GM12878 (cell line): ENCODE measurements around the gene EFNA1. TPM values are rescaled to one million over a fixed set of nuclear protein-coding genes. Genes with fewer than 3 reads are reported as not detected.
A peak's percentile ranks its signal among the peaks of the same experiment; 100 is the strongest.

Experiments used
- ATAC-seq: fragments of 200-7000 bp; cut with Tn5 transposase; 3 replicates; pipeline ENCODE4 v1.9.1; 2020; ENCODE audit warnings: mild to moderate bottlenecking, moderate library complexity
- BruUV-seq: library from RNA; stranded (reverse); fragments of 400-500 nt; replicated peaks from 2 replicates; lab custom pipeline; 2021; lab: Mats Ljungman, UMichigan
- CTCF ChIA-PET: fragments of 300-600 bp; sonication (Branson Sonifier 250); formaldehyde crosslinking; extraction: SDS; loops from one replicate; lab custom pipeline; 2021; ENCODE audit warnings: inconsistent platforms; lab: Yijun Ruan, JAX
- POLR2A ChIA-PET: fragments of 350-600 bp; formaldehyde crosslinking; extraction: SDS; loops from one replicate; lab custom pipeline; 2021; ENCODE audit warnings: inconsistent platforms; lab: Charles Lee
- RAD21 ChIA-PET: fragments of 300-600 bp; sonication (Branson Sonifier 250); formaldehyde crosslinking; loops from one replicate; lab custom pipeline; 2023; ENCODE audit warnings: antibody characterized with exemption; ENCODE audit not compliant: unreplicated experiment; lab: Charles Lee
- SMC1A ChIA-PET: fragments of 300-600 bp; sonication (Branson Sonifier 250); formaldehyde crosslinking; loops from one replicate; lab custom pipeline; 2023; ENCODE audit not compliant: unreplicated experiment, uncharacterized antibody; lab: Charles Lee
- DNase-seq: peaks from one replicate; pipeline ENCODE4 v3.0.0-alpha.2; 2011; ENCODE audit warnings: low read depth, low spot score
- FAIRE-seq: peaks from 3 replicates; lab custom pipeline; 2011; peaks lifted over from hg19 to GRCh38; lab: Jason Lieb, UNC
- H2AFZ ChIP-seq: 2 replicates; pipeline ENCODE4 v1.6.0; 2011; ENCODE audit warnings: low read depth, low read length, control low read depth; ENCODE audit not compliant: control insufficient read depth
- H3K27ac ChIP-seq: 2 replicates; pipeline ENCODE4 v1.5.1; 2011; ENCODE audit warnings: control low read depth; ENCODE audit not compliant: control insufficient read depth, insufficient read depth
- H3K27me3 ChIP-seq, 2 experiments: replicated peaks in 1 of 2; 2 replicates each; pipeline versions ENCODE4 v1.6.0 to v1.6.1; 2011; ENCODE audit warnings: low read length in 1 of 2; ENCODE audit not compliant: control insufficient read depth in 2 of 2, insufficient read depth in 2 of 2
- H3K36me3 ChIP-seq, 2 experiments: 2 replicates each; pipeline ENCODE4 v1.5.1; 2011; ENCODE audit warnings: low read length in 1 of 2; ENCODE audit not compliant: control insufficient read depth in 2 of 2, insufficient read depth in 2 of 2
- H3K4me1 ChIP-seq: 2 replicates; pipeline ENCODE4 v1.6.1; 2011; ENCODE audit warnings: mild to moderate bottlenecking, low read length, moderate library complexity, mixed read lengths; ENCODE audit not compliant: control insufficient read depth, insufficient read depth
- H3K4me2 ChIP-seq: 2 replicates; pipeline ENCODE4 v1.6.0; 2011; ENCODE audit warnings: control low read depth; ENCODE audit not compliant: control insufficient read depth, insufficient read depth
- H3K4me3 ChIP-seq: fragments of 200-600 bp; sonication (generic); 2 replicates; pipeline ENCODE4 v1.5.1; 2016
- H3K79me2 ChIP-seq: 2 replicates; pipeline ENCODE4 v1.6.0; 2011; ENCODE audit warnings: low read length; ENCODE audit not compliant: control insufficient read depth, insufficient read depth
- H3K9ac ChIP-seq: 2 replicates; pipeline ENCODE4 v1.8.0; 2011; ENCODE audit warnings: low read length, control low read depth, mixed read lengths; ENCODE audit not compliant: control insufficient read depth, insufficient read depth
- H3K9me3 ChIP-seq: replicated peaks from 3 replicates; pipeline ENCODE4 v1.5.1; 2011; ENCODE audit warnings: mild to moderate bottlenecking, low read length; ENCODE audit not compliant: control insufficient read depth, insufficient read depth
- H4K20me1 ChIP-seq: 2 replicates; pipeline ENCODE4 v1.6.0; 2011; ENCODE audit not compliant: control insufficient read depth, insufficient read depth
- BMI1 ChIP-seq: fragments of 450-650 bp; IDR thresholded peaks from 2 replicates; pipeline ENCODE4 v1.6.1; 2016; ENCODE audit warnings: mild to moderate bottlenecking, moderate library complexity, borderline replicate concordance
- DPF2 ChIP-seq: fragments of 450-650 bp; IDR thresholded peaks from 2 replicates; pipeline ENCODE4 v1.6.1; 2017; ENCODE audit warnings: mild to moderate bottlenecking
- SPI1 ChIP-seq: IDR thresholded peaks from 2 replicates; pipeline ENCODE4 v1.6.1; 2011; ENCODE audit warnings: low read depth, mild to moderate bottlenecking, low read length, moderate library complexity, borderline replicate concordance; ENCODE audit not compliant: insufficient read depth
- WGBS: methylation state at CpG from one replicate; pipeline ENCODE4 v1.1.6; 2016; ENCODE audit warnings: low lambda C conversion rate; ENCODE audit not compliant: insufficient replicate concordance, insufficient coverage; ENCODE audit errors: missing lambda C conversion rate; 5-methylcytosine and 5-hydroxymethylcytosine counted together
- in situ Hi-C: fragments of 300-500 bp; cut with MboI; formaldehyde crosslinking; loops from 9 replicates; pipeline ENCODE4 v1.14.3; 2018; ENCODE audit warnings: mixed read lengths
- intact Hi-C: fragments of 100-400 bp; cut with micrococcal nuclease; formaldehyde crosslinking; loops from one replicate; pipeline ENCODE4 v1.14.2; 2022; ENCODE audit not compliant: unreplicated experiment
- polyA plus RNA-seq, 11 experiments: library from polyadenylated mRNA; depleted of rRNA in 4 of 11; unstranded in 6 of 11; stranded (reverse) in 5 of 11; fragments of >200 nt; fragmentation: Nextera tagmentation in 4 of 11; fragmentation: Illumina TruSeq in 1 of 11; extraction: Ambion mirVana in 4 of 11; extraction: Trizol in 1 of 11; gene quantifications; 1 replicate in 1 of 11; 2 replicates in 10 of 11; pipeline versions ENCODE4 v1.2.1 to v1.2.3, GENCODE V29; 2011 to 2016; ENCODE audit warnings: inconsistent platforms in 2 of 11, missing spikeins in 2 of 11, low read depth in 1 of 11
- total RNA-seq, 4 experiments: library from RNA; depleted of rRNA in 3 of 4; stranded (reverse); fragments of >200 nt in 3 of 4; fragmentation: Illumina TruSeq in 1 of 4; extraction: Trizol in 1 of 4; gene quantifications; 2 replicates each; pipeline versions ENCODE4 v1.2.1 to v1.2.3, GENCODE V29; 2013 to 2021

EFNA1 gene
- total and polyA plus RNA-seq, 10 of the 15 experiments (the other 5 are each of a cell fraction or from before 2014, with no cell fraction given), result 0.13 to 7.5 (median 0.28) TPM; not detected in 5

DNA sequence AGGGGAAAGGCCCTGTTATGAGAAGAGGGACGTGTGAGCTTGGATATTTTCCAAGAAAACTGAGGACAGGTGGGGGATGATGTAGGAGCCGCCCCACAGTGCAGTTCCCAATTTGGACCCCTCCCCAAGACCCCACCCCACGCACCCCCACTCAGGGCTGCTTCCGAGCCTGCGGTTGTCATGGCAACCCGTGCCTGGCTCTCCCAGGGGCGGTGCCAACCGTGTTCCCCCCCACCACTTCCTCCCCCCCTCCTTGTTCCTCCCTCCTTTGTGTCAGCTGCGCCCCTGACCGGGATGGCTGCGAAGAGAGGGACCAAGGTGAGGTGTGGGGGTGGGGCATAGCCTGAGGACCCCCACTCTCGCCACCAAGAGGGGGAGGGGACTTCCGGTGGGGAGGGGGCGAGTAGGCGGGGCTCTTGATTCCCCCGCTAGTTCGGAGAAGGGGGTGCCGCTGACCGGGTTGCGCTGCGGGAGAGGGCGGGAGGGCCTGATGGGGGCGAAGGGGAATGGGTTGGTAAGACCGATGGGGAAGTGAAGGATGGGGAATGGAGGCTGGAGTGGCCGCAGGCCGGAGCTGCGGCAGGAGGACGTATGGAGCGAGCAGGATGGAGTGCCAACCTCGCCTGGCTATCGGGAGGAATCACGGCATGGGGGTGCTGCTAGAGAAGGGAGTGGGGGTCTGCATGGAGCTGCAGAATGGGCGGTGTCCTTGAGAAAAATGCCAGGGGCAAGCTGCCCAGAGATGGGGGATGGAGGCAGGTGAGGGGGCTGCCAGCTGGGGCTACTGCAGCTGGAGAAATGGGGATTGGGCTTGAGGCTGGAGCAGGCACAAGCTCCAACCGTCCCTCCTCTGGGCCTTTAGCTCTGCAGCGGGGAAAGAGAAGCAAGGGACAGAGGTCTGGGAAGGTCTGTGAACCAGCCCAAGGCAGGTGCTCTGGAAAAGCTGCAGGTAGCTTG lies 46.9 kb downstream of the EFNA1 start:
- DNase-seq, result no peak
- ChIA-PET SMC1A (interaction anchor here (1.1 to 4.7 kb wide), 4 partner anchors 19 to 52 kb away, joined by 3 to 46 read pairs (median 5); no protein-coding TSS in a partner anchor), RAD21 (interaction anchor here (0.9 to 4.8 kb wide), 9 partner anchors 11 to 149 kb away, joined by 3 to 77 read pairs (median 5); partner anchors contain the start of gene THBS3)
- peaks cover 0 to 3% of the 10 kb centered on the region in 2 experiments; a peak in 1 of 4 replicates for H3K36me3 ChIP-seq
- TF ChIP-seq SPI1, result peak; percentile 43; the same call in 1 of the 2 replicates
- peak; percentile 87 for TF ChIP-seq BMI1
- no peak for TF ChIP-seq DPF2
- TF ChIP-seq, all 136 proteins: peak for 2
- 41% methylated on average over 22 of the region's 35 CpGs for WGBS
- Histone ChIP-seq H3K27ac (no peak overlapping the region), H3K9ac (peak overlapping the region; percentile 18; the same call in 1 of the 2 replicates), H4K20me1 (no peaks in the 10 kb centered on the region), H3K9me3 (no peaks in the 10 kb centered on the region; the same call in 2 of the 3 replicates), H3K4me3 (peak overlapping the region; percentile 73), H3K27me3 (no peaks in the 10 kb centered on the region), H3K79me2 (peaks cover 12% of the 10 kb centered on the region), H3K4me2 (peak overlapping the region; percentile 97), H2AFZ (peak overlapping the region; percentile 96), H3K4me1 (peaks cover 26% of the 10 kb centered on the region)
- in situ Hi-C loops (no loop called here), intact Hi-C loops (loop anchor here (5.0 kb wide), 1 partner anchor 37 kb away; the partner anchor contains the start of gene SLC50A1)
- ATAC-seq (no peak), FAIRE-seq (no peak)
- CTCF ChIA-PET, result interaction anchor here (0.9 to 12.1 kb wide), 19 partner anchors 10 to 133 kb away, joined by 3 to 284 read pairs (median 5); partner anchors contain the start of genes SLC50A1 and THBS3
- BruUV-seq, result no TSS peak
- POLR2A ChIA-PET, result interaction anchor here (0.5 to 7.4 kb wide), 8 partner anchors 8 to 1223 kb away, joined by 3 to 77 read pairs (median 8); partner anchors contain the start of genes CLK2 and ENTREP3
